ENCODE results near the gene SNX1. TPM values are rescaled to one million over a fixed set of nuclear protein-coding genes. Genes with fewer than 3 reads are reported as not detected.
A peak's percentile ranks its signal among the peaks of the same experiment; 100 is the strongest.
"Not testable (repeated sequence)": the region's sequence is repeated elsewhere in the genome, so short reads cannot be mapped to it uniquely, and the experiment has no call there.

Gene SNX1
- total and polyA plus RNA-seq, 2 experiments from 2014 or later = 36.5 to 36.9 TPM

GRCh38 chr15:64070965-64071851, 24.6 kb upstream of the SNX1 start:
- Histone ChIP-seq H3K9me3 (ENCODE audit: low read depth) (no peaks in the 10 kb centered on the region), H3K36me3 (peaks cover 21% of the 10 kb centered on the region), H3K4me1 (ENCODE audit: low read depth) (no peaks in the 10 kb centered on the region), H3K27me3 (no peaks in the 10 kb centered on the region), H3K27ac (peak overlapping the region; percentile 52), H3K4me3 (no peak overlapping the region)
- TF ChIP-seq CTCF (IDR thresholded peaks at IDR 0.05; ENCODE audit: low read depth, low read length) = no peak
- DNase-seq (ENCODE audit: low read depth in 1 of 2, low spot score in 1 of 2) = peak in 1 of 2 donors; percentile 86

- Histone ChIP-seq H3K9me3 (ENCODE audit: low read depth) (no peaks in the 10 kb centered on the region), H3K4me3 (no peak overlapping the region), H3K36me3 (peaks cover 21% of the 10 kb centered on the region), H3K4me1 (ENCODE audit: low read depth) (no peaks in the 10 kb centered on the region), H3K27ac (peak overlapping the region; percentile 52), H3K27me3 (no peaks in the 10 kb centered on the region)
- no peak for DNase-seq (ENCODE audit: low read depth in 1 of 2, low spot score in 1 of 2)
- TF ChIP-seq CTCF (IDR thresholded peaks at IDR 0.05; ENCODE audit: low read depth, low read length) = no peak
Observed at GRCh38 chr15:64071931-64072765, 23.6 kb upstream of the SNX1 start.

GRCh38 chr15:64072812-64073211, 23.0 kb upstream of the SNX1 start:
- Histone ChIP-seq H3K27me3 (no peaks in the 10 kb centered on the region), H3K4me1 (ENCODE audit: low read depth) (no peaks in the 10 kb centered on the region), H3K27ac (no peak overlapping the region), H3K9me3 (ENCODE audit: low read depth) (no peaks in the 10 kb centered on the region), H3K36me3 (peaks cover 21% of the 10 kb centered on the region), H3K4me3 (no peak overlapping the region)
- no peak for TF ChIP-seq CTCF (IDR thresholded peaks at IDR 0.05; ENCODE audit: low read depth, low read length)
- no peak for DNase-seq (ENCODE audit: low read depth in 1 of 2, low spot score in 1 of 2)

DNA sequence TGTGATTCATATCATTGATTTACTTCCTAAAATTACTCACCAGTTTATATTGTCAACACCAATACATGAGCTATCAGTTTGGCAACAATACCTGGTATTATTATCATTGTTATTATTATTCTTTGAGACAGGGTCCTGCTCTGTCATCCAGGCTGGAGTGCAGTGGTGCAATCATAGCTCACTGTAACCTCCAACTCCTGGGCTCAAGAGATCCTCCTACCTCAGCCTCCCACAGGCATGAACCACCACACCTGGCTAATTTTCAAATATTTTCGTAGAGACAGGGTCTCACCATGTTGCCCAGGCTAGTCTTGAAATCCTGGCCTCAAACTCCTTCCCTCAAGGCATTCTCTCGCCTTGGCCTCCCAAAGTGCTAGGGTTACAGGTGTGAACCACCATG, 22.3 kb upstream of the SNX1 start:
- H3K4me1 ChIP-seq (ENCODE audit: low read depth); H3K27me3 ChIP-seq; H3K4me3 ChIP-seq; H3K27ac ChIP-seq; DNase-seq (ENCODE audit: low read depth in 1 of 2, low spot score in 1 of 2); H3K9me3 ChIP-seq (ENCODE audit: low read depth): not testable (repeated sequence)
- H3K36me3 ChIP-seq = peaks cover 21% of the 10 kb centered on the region

GRCh38 chr15:64082757-64083156, 13.0 kb upstream of the SNX1 start:
- no peak for TF ChIP-seq CTCF (IDR thresholded peaks at IDR 0.05; ENCODE audit: low read depth, low read length)
- no peak for DNase-seq (ENCODE audit: low read depth in 1 of 2, low spot score in 1 of 2)
- Histone ChIP-seq H3K9me3 (ENCODE audit: low read depth) (no peaks in the 10 kb centered on the region), H3K27ac (no peak overlapping the region), H3K27me3 (no peaks in the 10 kb centered on the region), H3K4me3 (no peak overlapping the region), H3K4me1 (ENCODE audit: low read depth) (no peaks in the 10 kb centered on the region), H3K36me3 (peaks cover 13% of the 10 kb centered on the region)

Measured in cardiac muscle cell (in vitro differentiated cells and primary cell).